CD14-positive monocyte (primary cell): Measurements from ENCODE around the gene UROC1. TPM values are rescaled to one million over a fixed set of nuclear protein-coding genes. Genes with fewer than 3 reads are reported as not detected.
A peak's percentile ranks its signal among the peaks of the same experiment; 100 is the strongest.

ENCODE experiments used
- DNase-seq, 3 donors: peaks; one replicate each; pipeline ENCODE4 v3.0.0-alpha.2; 2011 to 2022
- H2AFZ ChIP-seq: 2 replicates; pipeline ENCODE4 v1.6.0; 2012; ENCODE audit warnings: mild to moderate bottlenecking, low read depth, low read length, inconsistent platforms; ENCODE audit not compliant: insufficient read depth, poor library complexity, severe bottlenecking
- H3K27ac ChIP-seq, 2 donors: 1 replicate in 1 of 2; 2 replicates in 1 of 2; pipeline ENCODE4 v1.5.1; 2012 to 2013; ENCODE audit warnings: low read length in 2 of 2, control low read depth in 1 of 2, inconsistent platforms in 1 of 2, low read depth in 1 of 2, mild to moderate bottlenecking in 1 of 2
- H3K27me3 ChIP-seq, 2 donors: one replicate each; pipeline versions ENCODE4 v1.6.0 to v1.6.1; 2011 to 2013; ENCODE audit warnings: low read length in 2 of 2; ENCODE audit not compliant: control insufficient read depth in 2 of 2, insufficient read depth in 2 of 2
- H3K36me3 ChIP-seq, 2 donors: replicated peaks in 1 of 2; 1 replicate in 1 of 2; 2 replicates in 1 of 2; pipeline versions ENCODE4 v1.5.1 to v1.6.1; 2012 to 2013; ENCODE audit warnings: low read length in 2 of 2, control low read depth in 1 of 2, inconsistent platforms in 1 of 2, mild to moderate bottlenecking in 1 of 2; ENCODE audit not compliant: insufficient read depth in 2 of 2, control insufficient read depth in 1 of 2
- H3K4me1 ChIP-seq, 2 donors: 1 replicate in 1 of 2; 2 replicates in 1 of 2; pipeline versions ENCODE4 v1.5.1 to v1.6.1; 2012 to 2013; ENCODE audit warnings: low read length in 2 of 2, control low read depth in 1 of 2, inconsistent platforms in 1 of 2, mild to moderate bottlenecking in 1 of 2, moderate library complexity in 1 of 2; ENCODE audit not compliant: insufficient read depth in 2 of 2, control insufficient read depth in 1 of 2
- H3K4me2 ChIP-seq: replicated peaks from 2 replicates; pipeline ENCODE3; 2012; ENCODE audit warnings: low read length, moderate library complexity, mild to moderate bottlenecking; ENCODE audit not compliant: poor library complexity, severe bottlenecking; ENCODE audit errors: extremely low read depth
- H3K4me3 ChIP-seq, 3 experiments: fragments of 200-600 bp in 1 of 3; sonication (generic) in 1 of 3; replicated peaks in 1 of 3; 1 replicate in 2 of 3; 2 replicates in 1 of 3; pipeline ENCODE4 v1.5.1; 2011 to 2013; ENCODE audit warnings: low read length in 3 of 3, mild to moderate bottlenecking in 3 of 3, control low read depth in 2 of 3, low read depth in 2 of 3, inconsistent platforms in 1 of 3, moderate library complexity in 1 of 3
- H3K79me2 ChIP-seq: 2 replicates; pipeline ENCODE4 v1.6.0; 2012; ENCODE audit warnings: mild to moderate bottlenecking, control low read depth, inconsistent platforms, low read length, moderate library complexity; ENCODE audit not compliant: insufficient read depth
- H3K9ac ChIP-seq: 2 replicates; pipeline ENCODE4 v1.6.0; 2017; ENCODE audit warnings: low read length, mild to moderate bottlenecking; ENCODE audit not compliant: insufficient read depth, poor library complexity, severe bottlenecking
- H3K9me3 ChIP-seq, 2 donors: replicated peaks in 1 of 2; 1 replicate in 1 of 2; 2 replicates in 1 of 2; pipeline versions ENCODE4 v1.5.1 to v1.6.1; 2012 to 2013; ENCODE audit warnings: low read length in 2 of 2, control low read depth in 1 of 2; ENCODE audit not compliant: control insufficient read depth in 1 of 2, insufficient read depth in 1 of 2
- H4K20me1 ChIP-seq: 2 replicates; pipeline ENCODE4 v1.6.0; 2012; ENCODE audit warnings: mild to moderate bottlenecking, low read length, control low read depth, moderate library complexity; ENCODE audit not compliant: insufficient read depth
- H3K27ac Mint-ChIP-seq, 7 donors: one replicate each; pipeline ENCODE4 v1.8.0; 2020; ENCODE audit warnings: mild to moderate bottlenecking in 7 of 7, mixed read lengths in 7 of 7, moderate library complexity in 6 of 7, inconsistent platforms in 2 of 7
- H3K27me3 Mint-ChIP-seq, 3 donors: one replicate each; pipeline ENCODE4 v1.8.0; 2021 to 2022; ENCODE audit warnings: low read depth in 3 of 3, mild to moderate bottlenecking in 3 of 3, mixed read lengths in 3 of 3, moderate library complexity in 3 of 3, inconsistent platforms in 1 of 3
- H3K36me3 Mint-ChIP-seq, 2 donors: one replicate each; pipeline ENCODE4 v1.8.0; 2020; ENCODE audit warnings: mixed read lengths in 2 of 2, inconsistent platforms in 1 of 2, mild to moderate bottlenecking in 1 of 2
- H3K4me1 Mint-ChIP-seq: one replicate; pipeline ENCODE4 v1.8.0; 2020; ENCODE audit warnings: mild to moderate bottlenecking, mixed read lengths
- H3K4me3 Mint-ChIP-seq, 2 donors: one replicate each; pipeline ENCODE4 v1.8.0; 2020; ENCODE audit warnings: mild to moderate bottlenecking in 2 of 2, mixed read lengths in 2 of 2, moderate library complexity in 1 of 2
- H3K9me3 Mint-ChIP-seq, 7 donors: one replicate each; pipeline ENCODE4 v1.8.0; 2020 to 2022; ENCODE audit warnings: mixed read lengths in 7 of 7, mild to moderate bottlenecking in 6 of 7, moderate library complexity in 6 of 7, inconsistent platforms in 2 of 7
- CTCF ChIP-seq: fragments of 200-600 bp; IDR thresholded peaks from one replicate; pipeline ENCODE4 v1.8.0; 2022; ENCODE audit warnings: antibody characterized with exemption, mild to moderate bottlenecking
- WGBS: methylation state at CpG from one replicate; pipeline ENCODE4 v1.1.5; 2013; ENCODE audit warnings: missing lambda C conversion rate; ENCODE audit not compliant: insufficient coverage; 5-methylcytosine and 5-hydroxymethylcytosine counted together
- intact Hi-C, 2 donors: fragments of 100-400 bp; cut with micrococcal nuclease; formaldehyde crosslinking; loops; one replicate each; pipeline versions ENCODE4 v1.15.0 to v1.15.1; 2023
- polyA plus RNA-seq, 3 donors: library from polyadenylated mRNA; depleted of rRNA in 1 of 3; unstranded in 2 of 3; stranded (reverse) in 1 of 3; fragments of 300-500 nt in 2 of 3; fragments of >200 nt in 1 of 3; fragmentation: Illumina TruSeq in 2 of 3; gene quantifications; 1 replicate in 2 of 3; 2 replicates in 1 of 3; pipeline ENCODE4 v1.2.3, GENCODE V29; 2012 to 2021

Gene UROC1
- polyA plus RNA-seq, 3 donors, result not detected

- H3K27ac ChIP-seq, result peak overlapping the region; percentile 51 to 66
These were observed 22.8 kb upstream of the UROC1 start for GRCh38 chr3:126540342-126540849.

More at GRCh38 chr3:126540342-126540849, 22.8 kb upstream of the UROC1 start:
- H3K27ac Mint-ChIP-seq, result peak overlapping the region; percentile 77 to 92 (median 88)
- TF ChIP-seq CTCF, result no peak
- H3K4me3 ChIP-seq, result peak overlapping the region; percentile 0 to 65 (median 6)
- no peaks in the 10 kb centered on the region for H4K20me1 ChIP-seq
- DNase-seq, result peak; percentile 67 to 78 (median 70)
- peaks cover 26 to 33% of the 10 kb centered on the region in 2 donors for H3K4me1 ChIP-seq
- H3K9ac ChIP-seq, result peak overlapping the region; percentile 19
- H3K27me3 Mint-ChIP-seq, result peaks cover 0 to 3% (median 2%) of the 10 kb centered on the region in 3 donors
- peaks cover 20 to 51% of the 10 kb centered on the region in 2 donors for H3K36me3 Mint-ChIP-seq
- H3K9me3 Mint-ChIP-seq, result peaks cover 0 to 5% (median 0%) of the 10 kb centered on the region in 7 donors
- no peaks in the 10 kb centered on the region for H3K79me2 ChIP-seq
- peaks cover 11 to 36% of the 10 kb centered on the region in 2 donors for H3K36me3 ChIP-seq
- no peaks in the 10 kb centered on the region for H3K27me3 ChIP-seq
- peaks cover 35% of the 10 kb centered on the region for H3K4me1 Mint-ChIP-seq
- 17% methylated on average over 5 of the region's 9 CpGs for WGBS
- intact Hi-C loops, result loop anchor here in 1 of 2 donors (1.0 kb wide), 1 partner anchor 12 kb away; no protein-coding TSS in a partner anchor
- H3K4me2 ChIP-seq, result peak overlapping the region; percentile 62
- peak overlapping the region; percentile 75 to 89 for H3K4me3 Mint-ChIP-seq
- H3K9me3 ChIP-seq, result no peaks in the 10 kb centered on the region
- H2AFZ ChIP-seq, result peak overlapping the region; percentile 64
